ENCODE results near the gene TRIP13.

DNA sequence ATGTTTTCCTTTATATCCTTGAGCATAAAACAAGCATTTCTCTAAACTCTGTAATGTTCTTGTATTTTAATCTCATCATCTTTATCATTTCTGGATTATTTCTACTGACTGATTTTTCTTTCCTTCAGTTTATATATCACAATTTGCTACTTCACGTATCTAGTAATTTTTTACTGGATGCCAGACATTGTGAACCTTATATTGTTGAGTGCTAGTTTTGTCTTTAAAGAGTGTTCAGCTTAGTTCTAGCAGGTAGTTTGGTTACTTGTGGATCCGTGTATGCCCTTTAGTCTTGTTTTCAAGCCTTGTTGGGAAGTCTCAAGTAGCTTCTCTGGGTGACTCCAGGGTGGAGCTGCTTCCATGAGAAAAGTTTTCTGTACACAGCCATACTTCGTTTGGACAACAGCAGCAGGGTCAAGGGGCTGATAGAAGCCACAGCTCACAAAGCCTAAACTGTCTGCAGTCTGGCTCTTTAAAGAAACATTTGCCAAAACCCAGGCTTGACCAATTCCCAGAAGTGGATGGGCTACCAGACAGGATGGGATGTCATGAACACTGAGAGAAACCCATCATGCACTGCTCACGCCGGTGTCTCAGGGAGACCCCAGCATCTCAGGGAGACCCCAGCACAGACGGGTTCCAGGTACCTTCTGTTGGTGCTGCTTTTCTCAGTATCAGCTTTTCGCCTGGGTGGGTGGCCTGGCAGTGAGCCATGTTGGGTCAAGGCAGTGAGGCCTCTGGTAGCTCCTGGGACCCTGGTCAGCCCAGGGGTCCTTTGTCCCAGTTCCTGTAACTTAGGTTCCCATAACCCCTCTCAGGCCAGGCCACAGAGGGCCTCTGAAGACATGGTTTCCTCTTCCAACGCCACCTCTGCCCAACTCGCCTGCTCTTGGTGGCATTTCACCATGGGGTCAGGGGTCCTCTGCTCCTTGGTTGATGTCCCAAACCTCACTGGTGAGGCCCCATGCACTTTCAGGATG lies 29.1 kb downstream of the TRIP13 start:
- TF ChIP-seq CEBPB (IDR thresholded peaks at IDR 0.05; ENCODE audit: low read depth, low read length) (no peak), MAZ (IDR thresholded peaks at IDR 0.05; ENCODE audit: borderline replicate concordance, low read depth, low read length) (no peak), RFX5 (IDR thresholded peaks at IDR 0.05; ENCODE audit: low read depth, low read length) (no peak), FOS (IDR thresholded peaks at IDR 0.05; ENCODE audit: low read depth, low read length) (no peak), ELK1 (IDR thresholded peaks at IDR 0.05; ENCODE audit: borderline replicate concordance, low read depth, low read length) (no peak), POLR2A (IDR thresholded peaks at IDR 0.05; ENCODE audit: low read depth, low read length) (no peak), MAFK (IDR thresholded peaks at IDR 0.05; ENCODE audit: low read depth, low read length) (no peak), NFE2L2 (IDR thresholded peaks at IDR 0.05; ENCODE audit: low read depth, low read length) (no peak), SMC3 (IDR thresholded peaks at IDR 0.05; ENCODE audit: low read depth, low read length) (no peak)
- TF ChIP-seq, protein P1, sequence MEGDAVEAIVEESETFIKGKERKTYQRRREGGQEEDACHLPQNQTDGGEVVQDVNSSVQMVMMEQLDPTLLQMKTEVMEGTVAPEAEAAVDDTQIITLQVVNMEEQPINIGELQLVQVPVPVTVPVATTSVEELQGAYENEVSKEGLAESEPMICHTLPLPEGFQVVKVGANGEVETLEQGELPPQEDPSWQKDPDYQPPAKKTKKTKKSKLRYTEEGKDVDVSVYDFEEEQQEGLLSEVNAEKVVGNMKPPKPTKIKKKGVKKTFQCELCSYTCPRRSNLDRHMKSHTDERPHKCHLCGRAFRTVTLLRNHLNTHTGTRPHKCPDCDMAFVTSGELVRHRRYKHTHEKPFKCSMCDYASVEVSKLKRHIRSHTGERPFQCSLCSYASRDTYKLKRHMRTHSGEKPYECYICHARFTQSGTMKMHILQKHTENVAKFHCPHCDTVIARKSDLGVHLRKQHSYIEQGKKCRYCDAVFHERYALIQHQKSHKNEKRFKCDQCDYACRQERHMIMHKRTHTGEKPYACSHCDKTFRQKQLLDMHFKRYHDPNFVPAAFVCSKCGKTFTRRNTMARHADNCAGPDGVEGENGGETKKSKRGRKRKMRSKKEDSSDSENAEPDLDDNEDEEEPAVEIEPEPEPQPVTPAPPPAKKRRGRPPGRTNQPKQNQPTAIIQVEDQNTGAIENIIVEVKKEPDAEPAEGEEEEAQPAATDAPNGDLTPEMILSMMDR (conservative IDR thresholded peaks at IDR 0.05; ENCODE audit: low read depth, low read length): no peak

Data from IMR-90 (cell line).